Adrenal gland (tissue), 5 donors: ENCODE results near the gene RALGAPB.

Source experiments
- CTCF ChIP-seq, 6 experiments: fragments of 450-650 bp in 4 of 6; fragments of 200-600 bp in 2 of 6; sonication (generic) in 1 of 6; IDR thresholded peaks; 1 replicate in 5 of 6; 2 replicates in 1 of 6; pipeline versions ENCODE4 v1.5.1 to v1.8.0; 2016 to 2021; ENCODE audit warnings: antibody characterized with exemption in 6 of 6, mild to moderate bottlenecking in 2 of 6, moderate library complexity in 1 of 6
- POLR2A ChIP-seq, 2 donors: fragments of 450-650 bp; IDR thresholded peaks; one replicate each; pipeline ENCODE4 v1.6.1; 2017; ENCODE audit warnings: antibody characterized with exemption in 2 of 2, mild to moderate bottlenecking in 2 of 2, moderate library complexity in 1 of 2
- donor health status: DM: no; HTN: no; CAD: no.

- TF ChIP-seq POLR2A (IDR thresholded peaks at IDR 0.05), result no peak
- no peak for TF ChIP-seq CTCF (IDR thresholded peaks at IDR 0.05)
These were observed 46.8 kb downstream of the RALGAPB start for GRCh38 chr20:38519426-38519825.
